B cell (primary cell): Measurements from ENCODE around the gene PEDS1.

Source experiments
- CTCF ChIP-seq: fragments of 200-600 bp; IDR thresholded peaks from one replicate; pipeline ENCODE4 v1.8.0; 2022; ENCODE audit warnings: antibody characterized with exemption, mild to moderate bottlenecking
- EZH2 ChIP-seq: IDR thresholded peaks from 2 replicates; pipeline ENCODE4 v1.6.1; 2012; ENCODE audit warnings: borderline replicate concordance, low read depth, mild to moderate bottlenecking, moderate library complexity, low read length; ENCODE audit not compliant: insufficient read depth, poor library complexity, severe bottlenecking

GRCh38 chr20:50145566-50145965, 8.0 kb downstream of the PEDS1 start:
- TF ChIP-seq CTCF (no peak), EZH2 (no peak)
